CD4-positive, alpha-beta T cell treated with Interleukin-10 for 1 hour (primary cell): ENCODE data around the gene TUBGCP6.

Experiments used
- DNase-seq: peaks from one replicate; pipeline ENCODE4 v3.0.0-alpha.2; 2020

TUBGCP6 gene

GRCh38 chr22:50167689-50168489 lies 76.9 kb downstream of the TUBGCP6 start:
- DNase-seq, result no peak
